ENCODE results near the gene PNKP.
A peak's percentile ranks its signal among the peaks of the same experiment; 100 is the strongest.

PNKP gene

DNA sequence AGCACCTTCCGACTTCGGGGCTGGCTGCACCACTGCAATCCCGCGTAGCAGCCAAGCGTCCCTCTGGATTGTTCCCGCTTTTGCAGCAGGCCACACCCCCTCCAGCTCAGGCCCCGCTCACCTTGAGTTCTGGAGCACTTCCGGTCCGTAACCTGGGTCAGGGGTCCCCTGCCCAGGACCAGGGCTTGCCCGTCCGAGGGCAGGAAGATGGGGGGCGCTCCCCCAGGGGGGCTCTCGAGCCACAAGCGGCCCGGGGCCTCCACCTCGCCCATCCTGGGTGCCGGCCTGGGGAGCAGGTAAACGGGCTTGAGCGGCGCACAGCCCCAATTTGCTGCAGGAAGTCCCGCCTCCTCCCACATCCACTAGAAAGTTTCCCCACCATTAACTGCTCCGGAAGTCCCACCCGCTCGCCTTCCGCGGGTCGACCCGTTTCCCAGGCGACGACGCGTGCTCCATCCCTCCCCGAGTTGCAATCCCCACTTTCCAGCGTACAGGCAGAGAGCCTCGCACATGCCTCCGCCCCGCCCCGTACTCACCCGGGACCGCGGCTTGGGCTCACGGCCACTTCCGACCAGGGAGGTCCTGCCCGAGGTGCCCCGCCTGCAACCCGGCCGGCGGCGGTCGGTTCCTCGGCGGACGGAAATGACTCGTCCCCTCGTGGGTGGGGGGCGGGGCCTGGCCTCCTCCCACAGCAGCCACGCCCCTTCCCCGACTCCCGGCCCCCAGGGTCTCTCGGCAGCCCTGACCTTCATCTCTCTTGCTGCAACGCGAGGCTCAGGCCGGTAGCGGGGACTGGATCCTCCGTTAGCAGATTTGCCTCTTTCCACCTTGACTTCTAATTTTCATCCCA lies at the start of gene PNKP:
TSS of gene PNKP (minus strand) at position 644 of the 850 bp plus-strand sequence. CDS start at position 272, 372 bp downstream.
- peak; percentile 87 for DNase-seq (ENCODE audit: low read depth)
- peak within 1 kb of the TSS; percentile 68 for H3K4me3 ChIP-seq (ENCODE audit: control insufficient read depth, low read depth, low read length)
- TF ChIP-seq, protein P1, sequence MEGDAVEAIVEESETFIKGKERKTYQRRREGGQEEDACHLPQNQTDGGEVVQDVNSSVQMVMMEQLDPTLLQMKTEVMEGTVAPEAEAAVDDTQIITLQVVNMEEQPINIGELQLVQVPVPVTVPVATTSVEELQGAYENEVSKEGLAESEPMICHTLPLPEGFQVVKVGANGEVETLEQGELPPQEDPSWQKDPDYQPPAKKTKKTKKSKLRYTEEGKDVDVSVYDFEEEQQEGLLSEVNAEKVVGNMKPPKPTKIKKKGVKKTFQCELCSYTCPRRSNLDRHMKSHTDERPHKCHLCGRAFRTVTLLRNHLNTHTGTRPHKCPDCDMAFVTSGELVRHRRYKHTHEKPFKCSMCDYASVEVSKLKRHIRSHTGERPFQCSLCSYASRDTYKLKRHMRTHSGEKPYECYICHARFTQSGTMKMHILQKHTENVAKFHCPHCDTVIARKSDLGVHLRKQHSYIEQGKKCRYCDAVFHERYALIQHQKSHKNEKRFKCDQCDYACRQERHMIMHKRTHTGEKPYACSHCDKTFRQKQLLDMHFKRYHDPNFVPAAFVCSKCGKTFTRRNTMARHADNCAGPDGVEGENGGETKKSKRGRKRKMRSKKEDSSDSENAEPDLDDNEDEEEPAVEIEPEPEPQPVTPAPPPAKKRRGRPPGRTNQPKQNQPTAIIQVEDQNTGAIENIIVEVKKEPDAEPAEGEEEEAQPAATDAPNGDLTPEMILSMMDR (conservative IDR thresholded peaks at IDR 0.05; ENCODE audit: control insufficient read depth, insufficient read depth, low read depth, low read length) = no peak

DNA sequence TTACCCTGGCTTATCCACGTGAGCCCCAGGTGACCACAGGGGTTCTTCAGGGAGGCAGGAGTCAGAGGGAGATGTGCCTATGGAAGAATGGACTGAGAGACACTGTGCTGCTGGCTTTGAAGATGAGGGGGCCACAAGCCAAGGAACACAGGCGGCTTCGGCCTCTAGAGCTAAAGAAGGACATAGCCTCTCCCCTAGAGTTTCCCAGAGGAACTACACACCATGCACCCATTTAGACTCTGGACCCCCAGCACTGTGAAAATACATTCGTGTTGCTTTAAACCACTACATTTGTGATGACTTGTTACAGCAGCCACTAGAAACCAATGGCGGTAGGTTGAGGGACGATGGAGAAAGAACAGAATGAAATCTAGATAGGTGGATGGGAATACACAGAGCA lies 47.9 kb upstream of the PNKP start:
- no peak overlapping the region for H3K4me3 ChIP-seq (ENCODE audit: control insufficient read depth, low read depth, low read length)
- DNase-seq (ENCODE audit: low read depth) = no peak
- TF ChIP-seq, protein P1 (conservative IDR thresholded peaks at IDR 0.05; ENCODE audit: control insufficient read depth, insufficient read depth, low read depth, low read length) = no peak

DNA sequence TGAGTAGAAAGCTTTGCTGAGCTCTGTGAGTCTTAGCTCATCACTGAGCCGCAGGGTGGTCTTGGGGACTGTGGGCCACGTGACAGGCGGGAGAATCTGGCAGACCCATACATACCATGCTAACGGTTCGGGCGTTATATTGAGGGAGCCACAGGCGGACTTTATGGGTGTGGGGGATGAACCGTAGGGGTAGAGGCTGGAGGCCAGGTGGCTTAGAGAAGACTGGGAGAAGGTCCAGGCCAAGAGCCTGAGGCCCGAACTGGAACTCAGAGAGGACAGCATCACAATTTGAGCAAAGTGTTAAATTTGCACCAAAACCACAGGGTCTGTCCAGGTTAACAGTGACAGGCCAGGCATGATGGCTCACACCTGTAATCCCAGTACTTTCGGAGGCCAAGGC lies 46.3 kb upstream of the PNKP start:
- no peak overlapping the region for H3K4me3 ChIP-seq (ENCODE audit: control insufficient read depth, low read depth, low read length)
- no peak for DNase-seq (ENCODE audit: low read depth)
- TF ChIP-seq, protein P1 (conservative IDR thresholded peaks at IDR 0.05; ENCODE audit: control insufficient read depth, insufficient read depth, low read depth, low read length) = no peak

DNA sequence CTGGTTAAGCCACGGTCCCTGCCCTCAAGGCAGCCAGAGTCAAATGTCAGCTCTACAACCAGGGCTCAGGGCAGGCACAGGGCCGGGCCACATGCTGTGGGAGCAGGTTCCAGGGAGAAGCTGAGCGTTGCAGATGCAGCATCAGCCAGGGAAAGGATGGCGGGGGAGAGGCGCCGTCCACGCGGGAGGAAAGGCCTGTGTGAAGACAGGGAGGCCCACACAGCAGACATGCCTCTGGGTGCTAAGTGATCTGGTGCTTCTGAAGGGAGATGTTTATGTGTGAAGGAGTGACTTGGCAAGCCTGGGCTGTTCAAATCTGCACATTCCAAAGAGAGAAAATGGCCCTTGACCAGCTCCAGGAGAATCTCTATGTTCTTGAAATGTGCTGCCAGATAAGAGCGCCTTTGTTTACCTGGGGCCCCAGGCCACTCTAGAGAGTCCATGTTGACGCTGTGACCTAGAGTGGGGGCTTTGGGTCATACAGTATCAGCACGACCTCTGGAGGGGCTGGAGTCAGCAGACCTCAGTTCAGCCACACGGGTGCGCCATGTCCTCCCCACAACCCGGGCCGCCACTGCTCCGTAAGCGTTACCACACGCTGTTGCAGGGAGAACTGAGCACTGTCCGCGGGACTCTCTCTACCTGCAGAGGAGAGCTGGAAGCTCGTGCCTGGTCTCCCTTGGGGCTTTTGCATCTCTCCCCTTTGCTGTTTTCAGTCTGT lies 45.7 kb upstream of the PNKP start:
- TF ChIP-seq, protein P1 (conservative IDR thresholded peaks at IDR 0.05; ENCODE audit: control insufficient read depth, insufficient read depth, low read depth, low read length) = no peak
- DNase-seq (ENCODE audit: low read depth) = no peak
- H3K4me3 ChIP-seq (ENCODE audit: control insufficient read depth, low read depth, low read length) = no peak overlapping the region

DNA sequence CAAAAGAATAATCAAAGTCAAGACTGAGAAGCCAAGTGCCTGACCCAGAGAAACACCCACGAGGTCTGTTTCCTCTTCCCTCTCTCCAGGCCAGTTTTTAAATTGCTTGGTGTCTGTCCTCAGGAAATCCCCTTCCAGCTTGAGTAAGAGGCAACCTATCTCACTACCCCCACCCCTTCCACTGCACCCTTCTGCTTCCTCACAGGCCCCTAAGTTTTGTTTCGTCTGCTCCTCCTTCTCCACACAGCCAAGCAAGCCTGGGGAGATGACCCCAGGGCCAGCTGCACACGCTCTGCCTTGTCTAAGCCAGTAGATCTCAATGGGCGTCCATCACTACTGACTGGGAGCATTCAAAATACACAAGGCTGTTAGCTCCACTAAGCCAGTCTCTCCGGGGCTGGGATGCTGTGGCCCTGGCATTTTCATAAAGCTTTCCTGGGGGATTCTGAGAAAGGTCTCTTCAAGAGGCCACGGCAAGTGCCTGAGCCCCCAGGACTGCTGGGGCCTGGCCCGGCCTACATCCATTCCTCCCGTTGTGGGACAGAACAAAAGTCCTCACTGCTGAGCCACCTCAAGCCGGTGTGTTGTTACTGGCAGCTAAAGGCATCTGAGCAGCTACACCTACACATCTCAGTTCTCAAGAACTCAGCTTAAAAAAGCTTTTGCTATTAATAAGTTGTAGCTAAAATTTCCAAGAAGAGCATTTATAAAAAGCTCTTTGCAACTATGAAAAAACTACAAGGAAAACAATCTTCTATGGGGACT lies 44.2 kb upstream of the PNKP start:
- no peak for DNase-seq (ENCODE audit: low read depth)
- TF ChIP-seq, protein P1 (conservative IDR thresholded peaks at IDR 0.05; ENCODE audit: control insufficient read depth, insufficient read depth, low read depth, low read length) = no peak
- H3K4me3 ChIP-seq (ENCODE audit: control insufficient read depth, low read depth, low read length) = no peak overlapping the region

DNA sequence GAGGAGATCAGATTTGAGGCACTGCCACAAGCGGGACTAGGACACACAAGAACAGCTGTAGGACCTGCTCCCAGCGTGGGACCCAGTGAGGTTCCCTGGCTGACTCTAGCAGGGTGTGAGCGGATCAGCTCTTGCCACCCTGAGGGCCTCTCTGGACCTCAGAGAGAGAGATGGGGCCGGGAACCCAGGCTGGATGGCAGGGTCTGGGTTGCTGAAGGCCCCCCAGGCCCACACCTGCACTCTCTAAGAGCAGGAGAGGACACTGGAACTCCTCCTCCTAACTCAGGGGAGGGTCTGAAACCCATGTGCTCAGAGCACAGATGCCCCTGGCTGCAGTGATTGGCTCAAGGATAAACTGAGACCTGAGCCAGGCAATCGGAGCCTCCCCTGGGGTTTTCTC lies 42.8 kb upstream of the PNKP start:
- no peak overlapping the region for H3K4me3 ChIP-seq (ENCODE audit: control insufficient read depth, low read depth, low read length)
- DNase-seq (ENCODE audit: low read depth) = no peak
- TF ChIP-seq, protein P1 (conservative IDR thresholded peaks at IDR 0.05; ENCODE audit: control insufficient read depth, insufficient read depth, low read depth, low read length) = no peak
